SK-N-SH treated with all-trans-retinoic acid at 6 μM for 48 hours (cell line): ENCODE measurements around the gene ZNF771.

Experiments used
- ATAC-seq: fragments of 200-7000 bp; cut with Tn5 transposase; 3 replicates; pipeline ENCODE4 v1.9.1; 2020; ENCODE audit warnings: mild to moderate bottlenecking, moderate library complexity
- ARNTL ChIP-seq: fragments of 450-650 bp; formaldehyde crosslinking; IDR thresholded peaks from 2 replicates; pipeline ENCODE4 v1.5.0; 2020; ENCODE audit warnings: low read depth, mild to moderate bottlenecking, moderate library complexity, borderline replicate concordance
- BACH2 ChIP-seq: fragments of 250-450 bp; sonication (Bioruptor Pico); IDR thresholded peaks from 2 replicates; pipeline ENCODE4 v1.9.0; 2021; ENCODE audit warnings: mild to moderate bottlenecking, borderline replicate concordance
- CSDC2 ChIP-seq: fragments of 250-450 bp; sonication (Bioruptor Pico); IDR thresholded peaks from 2 replicates; pipeline ENCODE4 v1.5.0; 2020; ENCODE audit warnings: mild to moderate bottlenecking, moderate library complexity
- CSRNP3 ChIP-seq: fragments of 250-450 bp; sonication (Bioruptor Pico); IDR thresholded peaks from 2 replicates; pipeline ENCODE4 v1.5.1; 2021; ENCODE audit warnings: mild to moderate bottlenecking, moderate library complexity
- ESRRG ChIP-seq: fragments of 250-450 bp; sonication (Bioruptor Pico); IDR thresholded peaks from 2 replicates; pipeline ENCODE4 v1.6.1; 2021; ENCODE audit warnings: mild to moderate bottlenecking
- GLIS3 ChIP-seq: fragments of 250-450 bp; sonication (Bioruptor Pico); IDR thresholded peaks from 2 replicates; pipeline ENCODE4 v1.5.0; 2020; ENCODE audit warnings: mild to moderate bottlenecking, moderate library complexity
- OSR1 ChIP-seq: fragments of 250-450 bp; sonication (Bioruptor Pico); IDR thresholded peaks from 2 replicates; pipeline ENCODE4 v1.8.0; 2022; ENCODE audit warnings: moderate library complexity, mild to moderate bottlenecking, inconsistent platforms
- PATZ1 ChIP-seq: fragments of 250-450 bp; sonication (Bioruptor Pico); IDR thresholded peaks from 2 replicates; pipeline ENCODE4 v1.8.0; 2020; ENCODE audit warnings: mild to moderate bottlenecking, moderate library complexity, borderline replicate concordance
- POU6F1 ChIP-seq: fragments of 250-450 bp; sonication (Bioruptor Pico); IDR thresholded peaks from 2 replicates; pipeline ENCODE4 v1.8.0; 2021; ENCODE audit warnings: low read depth, mild to moderate bottlenecking, moderate library complexity, borderline replicate concordance
- PPARA ChIP-seq: fragments of 250-450 bp; sonication (Bioruptor Pico); IDR thresholded peaks from 2 replicates; pipeline ENCODE4 v1.5.0; 2020; ENCODE audit warnings: mild to moderate bottlenecking, borderline replicate concordance
- RARB ChIP-seq: fragments of 250-450 bp; sonication (Bioruptor Pico); IDR thresholded peaks from 2 replicates; pipeline ENCODE4 v1.8.0; 2021; ENCODE audit warnings: mild to moderate bottlenecking, moderate library complexity
- SNAI2 ChIP-seq: fragments of 250-450 bp; sonication (Bioruptor Pico); IDR thresholded peaks from 2 replicates; pipeline ENCODE4 v1.5.0; 2020; ENCODE audit warnings: mild to moderate bottlenecking, moderate library complexity
- TCF4 ChIP-seq: fragments of 250-450 bp; sonication (Bioruptor Pico); IDR thresholded peaks from 2 replicates; pipeline ENCODE4 v1.8.0; 2021; ENCODE audit warnings: mild to moderate bottlenecking, moderate library complexity, borderline replicate concordance
- TOX ChIP-seq: fragments of 250-450 bp; sonication (Bioruptor Pico); IDR thresholded peaks from 2 replicates; pipeline ENCODE4 v1.8.0; 2021; ENCODE audit warnings: mild to moderate bottlenecking, moderate library complexity, borderline replicate concordance
- TSHZ2 ChIP-seq: fragments of 250-450 bp; sonication (Bioruptor Pico); IDR thresholded peaks from 2 replicates; pipeline ENCODE4 v1.5.0; 2020; ENCODE audit warnings: mild to moderate bottlenecking, moderate library complexity
- ZC3H10 ChIP-seq: fragments of 250-450 bp; sonication (Bioruptor Pico); IDR thresholded peaks from 2 replicates; pipeline ENCODE4 v1.5.1; 2021; ENCODE audit warnings: mild to moderate bottlenecking, moderate library complexity
- ZFP3 ChIP-seq: fragments of 250-450 bp; sonication (Bioruptor Pico); IDR thresholded peaks from 2 replicates; pipeline ENCODE4 v1.5.0; 2020; ENCODE audit warnings: mild to moderate bottlenecking, moderate library complexity
- ZFP30 ChIP-seq: fragments of 450-650 bp; formaldehyde crosslinking; IDR thresholded peaks from 2 replicates; pipeline ENCODE4 v1.5.0; 2022; ENCODE audit warnings: mild to moderate bottlenecking, moderate library complexity
- ZNF565 ChIP-seq: fragments of 450-650 bp; formaldehyde crosslinking; conservative IDR thresholded peaks from 2 replicates; pipeline ENCODE4 v1.5.0; 2020; ENCODE audit warnings: low read depth, mild to moderate bottlenecking, moderate library complexity
- ZNF8 ChIP-seq: fragments of 450-650 bp; formaldehyde crosslinking; IDR thresholded peaks from 2 replicates; pipeline ENCODE4 v1.5.0; 2020; ENCODE audit warnings: mild to moderate bottlenecking, moderate library complexity

The ZNF771 gene

GRCh38 chr16:30382111-30382881, 25.1 kb upstream of the ZNF771 start, which contains the start of gene SEPTIN1:
Gene SEPTIN1 (minus strand): TSS chr16:30382561. CDS start chr16:30382542, 19 bp downstream.
- no peak for ATAC-seq
- TF ChIP-seq GLIS3 (CRISPR knock-in tag) (no peak), ESRRG (no peak), POU6F1 (CRISPR knock-in tag) (no peak), TCF4 (CRISPR knock-in tag) (no peak), ZFP3 (CRISPR knock-in tag) (no peak), CSDC2 (CRISPR knock-in tag) (no peak), OSR1 (CRISPR knock-in tag) (no peak), CSRNP3 (CRISPR knock-in tag) (no peak)

- TF ChIP-seq TCF4 (CRISPR knock-in tag): no peak
- TF ChIP-seq POU6F1 (CRISPR knock-in tag): no peak
- TF ChIP-seq RARB (CRISPR knock-in tag): no peak
- no peak for TF ChIP-seq ESRRG
- TF ChIP-seq ZC3H10 (CRISPR knock-in tag): no peak
- TF ChIP-seq CSRNP3 (CRISPR knock-in tag): no peak
- TF ChIP-seq ZNF8: no peak
- no peak for TF ChIP-seq ZNF565
- no peak for TF ChIP-seq TOX (CRISPR knock-in tag)
- TF ChIP-seq PATZ1 (CRISPR knock-in tag): no peak
- TF ChIP-seq ZFP3 (CRISPR knock-in tag): no peak
- TF ChIP-seq ARNTL: no peak
- TF ChIP-seq, all 23 proteins: peak for 0
Observed at GRCh38 chr16:30383521-30383920, 23.9 kb upstream of the ZNF771 start.

GRCh38 chr16:30394592-30395154, 12.7 kb upstream of the ZNF771 start:
- peak; percentile 51 for ATAC-seq
- TF ChIP-seq OSR1 (CRISPR knock-in tag) (no peak), ZNF565 (no peak), BACH2 (CRISPR knock-in tag) (no peak), ESRRG (no peak), GLIS3 (CRISPR knock-in tag) (no peak), PPARA (CRISPR knock-in tag) (no peak), RARB (CRISPR knock-in tag) (no peak), TCF4 (CRISPR knock-in tag) (no peak), ZFP30 (CRISPR knock-in tag) (no peak), SNAI2 (CRISPR knock-in tag) (no peak), CSDC2 (CRISPR knock-in tag) (no peak), ZC3H10 (CRISPR knock-in tag) (no peak), CSRNP3 (CRISPR knock-in tag) (no peak), PATZ1 (CRISPR knock-in tag) (no peak), ZFP3 (CRISPR knock-in tag) (no peak), TSHZ2 (CRISPR knock-in tag) (no peak)

More at GRCh38 chr16:30383521-30383920, 23.9 kb upstream of the ZNF771 start:
- ATAC-seq: no peak
